ENCODE results near the gene SDHB.

DNA sequence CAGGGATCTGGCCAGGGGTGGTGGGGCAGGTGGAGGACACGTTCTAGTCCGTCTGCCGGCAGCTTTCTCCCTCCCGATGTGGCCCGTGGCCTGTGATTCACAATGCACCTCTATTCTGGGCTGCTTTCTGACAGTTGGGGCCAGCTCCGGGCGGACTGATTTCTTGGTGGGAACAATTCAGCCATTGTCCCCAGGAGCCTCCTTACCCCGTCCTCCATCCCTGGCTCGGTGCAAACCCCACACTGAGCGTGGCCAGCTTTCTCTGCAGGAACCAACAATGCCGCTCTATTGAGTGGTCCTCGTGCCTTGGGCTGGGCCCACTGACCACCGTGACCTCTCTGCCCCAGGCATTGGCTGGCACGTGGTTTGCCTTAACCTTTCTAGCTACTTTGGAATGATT lies 35.7 kb upstream of the SDHB start:
- TF ChIP-seq, protein P1, sequence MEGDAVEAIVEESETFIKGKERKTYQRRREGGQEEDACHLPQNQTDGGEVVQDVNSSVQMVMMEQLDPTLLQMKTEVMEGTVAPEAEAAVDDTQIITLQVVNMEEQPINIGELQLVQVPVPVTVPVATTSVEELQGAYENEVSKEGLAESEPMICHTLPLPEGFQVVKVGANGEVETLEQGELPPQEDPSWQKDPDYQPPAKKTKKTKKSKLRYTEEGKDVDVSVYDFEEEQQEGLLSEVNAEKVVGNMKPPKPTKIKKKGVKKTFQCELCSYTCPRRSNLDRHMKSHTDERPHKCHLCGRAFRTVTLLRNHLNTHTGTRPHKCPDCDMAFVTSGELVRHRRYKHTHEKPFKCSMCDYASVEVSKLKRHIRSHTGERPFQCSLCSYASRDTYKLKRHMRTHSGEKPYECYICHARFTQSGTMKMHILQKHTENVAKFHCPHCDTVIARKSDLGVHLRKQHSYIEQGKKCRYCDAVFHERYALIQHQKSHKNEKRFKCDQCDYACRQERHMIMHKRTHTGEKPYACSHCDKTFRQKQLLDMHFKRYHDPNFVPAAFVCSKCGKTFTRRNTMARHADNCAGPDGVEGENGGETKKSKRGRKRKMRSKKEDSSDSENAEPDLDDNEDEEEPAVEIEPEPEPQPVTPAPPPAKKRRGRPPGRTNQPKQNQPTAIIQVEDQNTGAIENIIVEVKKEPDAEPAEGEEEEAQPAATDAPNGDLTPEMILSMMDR (IDR thresholded peaks at IDR 0.05; ENCODE audit: insufficient read depth, low read length, poor library complexity, severe bottlenecking), result no peak
- no peak for TF ChIP-seq EZH2phosphoT487 (conservative IDR thresholded peaks at IDR 0.05; ENCODE audit: low read length)
